Iris pigment epithelial cell (primary cell): ENCODE measurements around the gene COPS9.
A peak's percentile ranks its signal among the peaks of the same experiment; 100 is the strongest.

ENCODE experiments used
- DNase-seq: peaks from one replicate; pipeline ENCODE4 v3.0.0-alpha.2; 2011; ENCODE audit warnings: low read depth

Gene COPS9

GRCh38 chr2:240147911-240148587, 11.9 kb upstream of the COPS9 start:
- DNase-seq, result no peak

GRCh38 chr2:240147382-240147781, 11.3 kb upstream of the COPS9 start:
- no peak for DNase-seq

- no peak for DNase-seq
Observed at GRCh38 chr2:240146627-240147278, 10.6 kb upstream of the COPS9 start.

- no peak for DNase-seq
Observed at GRCh38 chr2:240146141-240146561, 10.0 kb upstream of the COPS9 start.

GRCh38 chr2:240145461-240145860, 9.4 kb upstream of the COPS9 start:
- DNase-seq, result no peak

GRCh38 chr2:240144649-240145261, 8.7 kb upstream of the COPS9 start:
- no peak for DNase-seq

GRCh38 chr2:240143801-240144648, 7.9 kb upstream of the COPS9 start:
- DNase-seq, result peak; percentile 14

GRCh38 chr2:240143276-240143675, 7.2 kb upstream of the COPS9 start:
- no peak for DNase-seq

- DNase-seq, result no peak
Observed at GRCh38 chr2:240142859-240143258, 6.8 kb upstream of the COPS9 start.

- no peak for DNase-seq
Observed at GRCh38 chr2:240142256-240142775, 6.2 kb upstream of the COPS9 start.

GRCh38 chr2:240141736-240142135, 5.6 kb upstream of the COPS9 start:
- DNase-seq, result no peak

- DNase-seq, result no peak
Observed at GRCh38 chr2:240140920-240141319, 4.8 kb upstream of the COPS9 start.

- DNase-seq, result no peak
Observed at GRCh38 chr2:240140511-240140910, 4.4 kb upstream of the COPS9 start, which contains the start of gene OTOS. Gene OTOS, minus strand, starts transcription at chr2:240140658. Its CDS starts 332 bp downstream, at chr2:240140326.

- DNase-seq, result no peak
Observed at GRCh38 chr2:240139666-240140393, 3.7 kb upstream of the COPS9 start.

- DNase-seq, result no peak
Observed at GRCh38 chr2:240139011-240139441, 2.9 kb upstream of the COPS9 start.

GRCh38 chr2:240138254-240138984, 2.3 kb upstream of the COPS9 start:
- no peak for DNase-seq

- DNase-seq, result no peak
Observed at GRCh38 chr2:240137596-240138253, 1.6 kb upstream of the COPS9 start.

GRCh38 chr2:240136671-240137292, 677 bp upstream of the COPS9 start:
- DNase-seq, result no peak

- no peak for DNase-seq
Observed at GRCh38 chr2:240135706-240136012, 446 bp downstream of the COPS9 start.
